ENCODE measurements around the gene SUPT3H. TPM values are rescaled to one million over a fixed set of nuclear protein-coding genes. Genes with fewer than 3 reads are reported as not detected.

SUPT3H gene
- total RNA-seq, 3 donors from 2014 or later: 3.0 to 8.1 (median 3.5) TPM

DNA sequence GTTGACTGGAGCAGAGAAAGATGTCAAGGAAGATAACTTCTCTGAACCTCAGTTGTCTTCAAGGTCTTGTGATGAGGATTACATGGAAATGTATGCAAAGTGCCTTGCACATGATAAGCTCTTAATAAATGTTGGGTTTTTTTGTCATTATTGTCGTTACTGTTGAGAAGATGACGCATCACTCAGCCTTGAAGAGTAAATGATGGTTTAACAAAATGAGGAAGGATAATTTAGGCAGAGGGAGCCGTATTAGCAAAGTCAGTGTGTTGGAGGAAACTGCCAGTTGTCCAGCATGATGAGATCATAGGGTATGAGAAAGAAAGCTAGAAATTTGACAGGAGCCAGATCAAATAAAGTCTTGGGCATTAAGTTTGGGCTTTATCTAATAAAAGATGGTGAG is 8.8 kb upstream of the SUPT3H start:
- DNase-seq (no peak), ATAC-seq (no peak)
- Histone ChIP-seq H3K36me3 (ENCODE audit: low read depth) (no peaks in the 10 kb centered on the region), H3K4me1 (ENCODE audit: low read depth) (no peaks in the 10 kb centered on the region), H3K4me3 (no peak overlapping the region), H3K9me3 (no peaks in the 10 kb centered on the region)
- no peak for TF ChIP-seq CTCF (IDR thresholded peaks at IDR 0.05)
- intact Hi-C loops (cut with DNase I, micrococcal nuclease): no loop called here

GRCh38 chr6:45382391-45382790 is 4.7 kb upstream of the SUPT3H start:
- Histone ChIP-seq H3K9me3 (no peaks in the 10 kb centered on the region), H3K36me3 (ENCODE audit: low read depth) (no peaks in the 10 kb centered on the region), H3K4me3 (no peak overlapping the region), H3K4me1 (ENCODE audit: low read depth) (no peaks in the 10 kb centered on the region)
- no peak for TF ChIP-seq CTCF (IDR thresholded peaks at IDR 0.05)
- DNase-seq: no peak
- no peak for ATAC-seq
- intact Hi-C loops (cut with DNase I, micrococcal nuclease): no loop called here

- Histone ChIP-seq H3K36me3 (ENCODE audit: low read depth) (no peaks in the 10 kb centered on the region), H3K4me3 (peak overlapping the region; percentile 37), H3K9me3 (no peaks in the 10 kb centered on the region), H3K4me1 (ENCODE audit: low read depth) (peaks cover 9% of the 10 kb centered on the region)
- peak; percentile 43 for ATAC-seq
- TF ChIP-seq CTCF (IDR thresholded peaks at IDR 0.05): no peak
- peak; percentile 55 to 60 (median 59) for DNase-seq
- intact Hi-C loops (cut with DNase I, micrococcal nuclease): no loop called here
Measured at GRCh38 chr6:45378334-45378926, 696 bp upstream of the SUPT3H start.

DNA sequence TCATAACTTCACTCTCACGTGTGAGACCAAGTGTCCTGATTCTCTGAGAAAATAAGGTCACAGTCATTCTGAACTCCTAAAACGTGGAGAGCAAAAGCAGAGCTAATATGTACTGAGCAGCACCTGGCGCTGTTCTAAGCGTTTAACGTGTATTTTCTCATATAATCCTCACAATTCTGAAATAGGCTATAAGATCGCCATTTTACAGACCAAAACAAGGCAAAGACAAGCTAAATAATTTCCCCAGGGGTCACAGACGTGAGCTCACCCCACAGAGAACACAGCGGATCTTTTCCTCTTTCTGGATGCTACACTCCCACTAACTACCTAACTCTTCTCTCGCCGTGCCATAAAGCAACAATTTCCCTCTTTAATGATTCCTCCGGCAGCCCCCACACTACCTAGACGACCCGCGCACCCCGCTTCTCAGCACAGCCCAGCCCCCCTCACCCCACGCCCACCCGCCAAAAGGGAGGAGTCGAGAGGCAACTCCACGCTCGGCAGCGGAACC is 636 bp downstream of the SUPT3H start:
- TF ChIP-seq CTCF (IDR thresholded peaks at IDR 0.05): no peak
- intact Hi-C loops (cut with DNase I, micrococcal nuclease): no loop called here
- DNase-seq (no peak), ATAC-seq (peak; percentile 3)
- Histone ChIP-seq H3K9me3 (no peaks in the 10 kb centered on the region), H3K36me3 (ENCODE audit: low read depth) (no peaks in the 10 kb centered on the region), H3K4me3 (peak overlapping the region; percentile 37), H3K4me1 (ENCODE audit: low read depth) (peaks cover 9% of the 10 kb centered on the region)

DNA sequence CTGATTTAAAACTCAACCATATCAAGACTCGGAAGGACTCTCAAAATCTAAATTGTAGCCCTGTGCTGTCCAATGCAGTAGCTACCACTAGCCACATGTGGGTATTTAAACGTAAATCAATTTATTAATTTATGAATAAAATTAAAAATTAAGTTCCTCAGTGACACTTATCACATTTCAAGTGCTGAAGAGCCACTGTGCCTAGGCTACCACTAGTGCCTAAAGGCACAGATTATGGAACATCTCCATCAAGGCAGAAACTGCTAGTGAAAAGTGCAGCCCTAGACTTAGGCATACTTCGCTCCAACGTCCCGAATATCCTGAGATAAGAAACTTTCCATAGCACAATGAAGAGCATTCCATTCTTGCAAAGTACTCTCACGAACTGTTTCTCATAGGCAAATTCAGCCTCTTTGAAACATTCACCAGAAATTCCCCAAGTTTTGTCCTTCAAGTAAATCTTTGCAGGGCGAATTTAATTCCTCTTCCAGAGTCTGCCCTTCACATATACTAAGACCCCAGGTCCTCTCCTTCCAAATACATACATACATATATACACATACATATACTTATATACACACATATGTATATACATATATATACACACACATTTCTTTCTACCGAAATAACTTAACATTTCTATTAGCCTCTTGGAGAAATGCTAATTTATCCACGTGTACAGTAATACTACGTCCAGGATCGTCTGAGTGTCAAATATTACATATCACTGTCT is 1.3 kb downstream of the SUPT3H start:
- DNase-seq (no peak), ATAC-seq (no peak)
- TF ChIP-seq CTCF (IDR thresholded peaks at IDR 0.05): no peak
- H3K4me3 ChIP-seq: no peak overlapping the region
- no peaks in the 10 kb centered on the region for H3K9me3 ChIP-seq
- intact Hi-C loops (cut with DNase I, micrococcal nuclease): no loop called here
- no peaks in the 10 kb centered on the region for H3K36me3 ChIP-seq (ENCODE audit: low read depth)
- H3K4me1 ChIP-seq (ENCODE audit: low read depth): peaks cover 10% of the 10 kb centered on the region

Measured in mucosa of descending colon (tissue), 3 donors.